ENCODE data around the gene MCHR2.
A peak's percentile ranks its signal among the peaks of the same experiment; 100 is the strongest.

MCHR2 gene

GRCh38 chr6:99940582-99940981, 53.4 kb downstream of the MCHR2 start:
- no peak for DNase-seq (ENCODE audit: low read depth, low spot score)
- POLR2A ChIA-PET, result no interaction called here
- CTCF ChIA-PET, result no interaction called here
- H3K4me3 ChIP-seq (ENCODE audit: low read depth, low read length), result no peak overlapping the region
- TF ChIP-seq CTCF (IDR thresholded peaks at IDR 0.05; ENCODE audit: insufficient read depth, low read length, missing control alignments), result no peak

- POLR2A ChIA-PET, result no interaction called here
- peak; percentile 75 for DNase-seq (ENCODE audit: low read depth, low spot score)
- TF ChIP-seq CTCF (IDR thresholded peaks at IDR 0.05; ENCODE audit: insufficient read depth, low read length, missing control alignments), result no peak
Measured at GRCh38 chr6:99933129-99933528, 60.9 kb downstream of the MCHR2 start.

GRCh38 chr6:99912657-99913056, 81.4 kb downstream of the MCHR2 start:
- no peak overlapping the region for H3K4me3 ChIP-seq (ENCODE audit: low read depth, low read length)
- CTCF ChIA-PET, result no interaction called here
- no peak for DNase-seq (ENCODE audit: low read depth, low spot score)
- POLR2A ChIA-PET, result no interaction called here
- TF ChIP-seq CTCF (IDR thresholded peaks at IDR 0.05; ENCODE audit: insufficient read depth, low read length, missing control alignments), result no peak

More at GRCh38 chr6:99933129-99933528, 60.9 kb downstream of the MCHR2 start:
- no peak overlapping the region for H3K4me3 ChIP-seq (ENCODE audit: low read depth, low read length)
- CTCF ChIA-PET, result interaction anchor here (0.9 to 1.2 kb wide), 2 partner anchors 26 to 28 kb away, joined by 3 read pairs; no protein-coding TSS in a partner anchor

GRCh38 chr6:99905209-99906106, 88.6 kb downstream of the MCHR2 start:
- peak; percentile 7 for DNase-seq (ENCODE audit: low read depth, low spot score)
- CTCF ChIA-PET, result interaction anchor here (0.7 to 5.8 kb wide), 12 partner anchors 11 to 196 kb away, joined by 3 to 64 read pairs (median 5); no protein-coding TSS in a partner anchor
- POLR2A ChIA-PET, result no interaction called here
- no peak overlapping the region for H3K4me3 ChIP-seq (ENCODE audit: low read depth, low read length)
- peak; percentile 71 for TF ChIP-seq CTCF (IDR thresholded peaks at IDR 0.05; ENCODE audit: insufficient read depth, low read length, missing control alignments)

- CTCF ChIA-PET, result interaction anchor here (0.9 to 1.5 kb wide), 2 partner anchors 33 to 200 kb away, joined by 4 to 6 read pairs; no protein-coding TSS in a partner anchor
- DNase-seq (ENCODE audit: low read depth, low spot score), result no peak
- TF ChIP-seq CTCF (IDR thresholded peaks at IDR 0.05; ENCODE audit: insufficient read depth, low read length, missing control alignments), result no peak
- POLR2A ChIA-PET, result no interaction called here
- no peak overlapping the region for H3K4me3 ChIP-seq (ENCODE audit: low read depth, low read length)
Measured at GRCh38 chr6:99901596-99902384, 92.2 kb downstream of the MCHR2 start.

GRCh38 chr6:99894815-99895214, 99.2 kb downstream of the MCHR2 start:
- H3K4me3 ChIP-seq (ENCODE audit: low read depth, low read length), result no peak overlapping the region
- TF ChIP-seq CTCF (IDR thresholded peaks at IDR 0.05; ENCODE audit: insufficient read depth, low read length, missing control alignments), result no peak
- no peak for DNase-seq (ENCODE audit: low read depth, low spot score)
- ChIA-PET CTCF (no interaction called here), POLR2A (no interaction called here)

Measured in AG04449 (cell line).